ENCODE results near the gene COL23A1.

- TF ChIP-seq POLR2AphosphoS5 (IDR thresholded peaks at IDR 0.05; ENCODE audit: low read depth, low read length) (no peak), POLR2A (IDR thresholded peaks at IDR 0.05; ENCODE audit: low read depth, low read length) (no peak), POU2F2 (IDR thresholded peaks at IDR 0.05; ENCODE audit: low read depth, low read length) (no peak), TAF1 (IDR thresholded peaks at IDR 0.05; ENCODE audit: low read depth, low read length) (no peak), PAX5 (IDR thresholded peaks at IDR 0.05; ENCODE audit: insufficient read depth, low read length, severe bottlenecking) (no peak), SPI1 (IDR thresholded peaks at IDR 0.05; ENCODE audit: low read depth, low read length) (no peak)
Observed at GRCh38 chr5:178267876-178268275, 322.3 kb downstream of the COL23A1 start.
